ENCODE measurements around the gene CRHR1.

- no peak for TF ChIP-seq CTCF (IDR thresholded peaks at IDR 0.05)
- TF ChIP-seq POLR2A (IDR thresholded peaks at IDR 0.05), result no peak
Measured at GRCh38 chr17:45786349-45786748, 2.2 kb downstream of the CRHR1 start.

All from lower leg skin (tissue), 3 donors.